Suppressor macrophage treated with lipopolysaccharide for 4 hours (primary cell): ENCODE results near the gene OSBPL1A.
"Not testable (repeated sequence)": the region's sequence is repeated elsewhere in the genome, so short reads cannot be mapped to it uniquely, and the experiment has no call there.

ENCODE experiments used
- DNase-seq: peaks from one replicate; pipeline ENCODE4 v3.0.0-alpha.2; 2020

Gene OSBPL1A

GRCh38 chr18:24177499-24178133 lies 220.0 kb downstream of the OSBPL1A start:
- DNase-seq: no peak

- peak; percentile 59 for DNase-seq
These were observed 220.8 kb downstream of the OSBPL1A start for GRCh38 chr18:24176727-24177416.

GRCh38 chr18:24173997-24174396 lies 223.6 kb downstream of the OSBPL1A start:
- no peak for DNase-seq

GRCh38 chr18:24170360-24170759 lies 227.3 kb downstream of the OSBPL1A start:
- no peak for DNase-seq

- no peak for DNase-seq
These were observed 229.1 kb downstream of the OSBPL1A start for GRCh38 chr18:24168496-24168895.

- DNase-seq: no peak
These were observed 236.3 kb downstream of the OSBPL1A start for GRCh38 chr18:24161304-24161703.

- DNase-seq: no peak
These were observed 237.5 kb downstream of the OSBPL1A start for GRCh38 chr18:24160086-24160485.

GRCh38 chr18:24157855-24158254 lies 239.8 kb downstream of the OSBPL1A start:
- no peak for DNase-seq

GRCh38 chr18:24153397-24153796 lies 244.2 kb downstream of the OSBPL1A start:
- DNase-seq: no peak

GRCh38 chr18:24149591-24149990 lies 248.0 kb downstream of the OSBPL1A start:
- not testable (repeated sequence) for DNase-seq

- no peak for DNase-seq
These were observed 255.2 kb downstream of the OSBPL1A start for GRCh38 chr18:24142376-24142775.

- DNase-seq: no peak
These were observed 256.9 kb downstream of the OSBPL1A start for GRCh38 chr18:24140697-24141096.

GRCh38 chr18:24138789-24139616 lies 258.6 kb downstream of the OSBPL1A start, which contains the start of gene CABYR:
CABYR (plus strand) TSS chr18:24139062; CDS start chr18:24143115, 4,053 bp downstream.
- DNase-seq: peak; percentile 89

GRCh38 chr18:24138409-24138788 lies 259.2 kb downstream of the OSBPL1A start:
- DNase-seq: peak; percentile 42

GRCh38 chr18:24136967-24137373 lies 260.7 kb downstream of the OSBPL1A start:
- no peak for DNase-seq

GRCh38 chr18:24130494-24130893 lies 267.1 kb downstream of the OSBPL1A start:
- DNase-seq: no peak

GRCh38 chr18:24128700-24129099 lies 268.9 kb downstream of the OSBPL1A start:
- no peak for DNase-seq

- no peak for DNase-seq
These were observed 269.9 kb downstream of the OSBPL1A start for GRCh38 chr18:24127735-24128134.

- no peak for DNase-seq
These were observed 271.3 kb downstream of the OSBPL1A start for GRCh38 chr18:24126155-24126961.

- DNase-seq: no peak
These were observed 276.0 kb downstream of the OSBPL1A start for GRCh38 chr18:24121625-24122024.

GRCh38 chr18:24120676-24121075 lies 276.9 kb downstream of the OSBPL1A start:
- DNase-seq: no peak

GRCh38 chr18:24118750-24119577 lies 278.7 kb downstream of the OSBPL1A start:
- peak; percentile 80 for DNase-seq
